Measurements from ENCODE around the gene LRRC58.

DNA sequence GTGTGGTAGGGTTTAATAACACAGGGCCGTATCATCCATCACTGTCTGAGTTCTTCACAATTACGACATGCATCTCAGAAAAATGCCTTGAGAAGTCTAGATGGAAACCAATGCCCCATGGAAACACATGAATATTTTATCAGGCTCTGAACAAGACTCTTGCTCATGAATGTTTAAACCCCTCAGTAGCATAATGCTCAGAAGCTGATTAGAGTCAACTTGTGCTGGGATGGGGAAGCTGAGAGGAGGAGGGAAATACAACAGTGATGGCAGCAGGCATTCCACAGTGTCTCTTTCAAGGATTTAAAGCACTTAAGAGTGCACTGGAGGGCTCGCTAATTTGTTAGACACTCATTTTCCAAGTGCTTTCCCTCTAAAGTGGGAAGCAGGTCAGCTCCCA is 67.9 kb downstream of the LRRC58 start:
- TF ChIP-seq, protein P1, sequence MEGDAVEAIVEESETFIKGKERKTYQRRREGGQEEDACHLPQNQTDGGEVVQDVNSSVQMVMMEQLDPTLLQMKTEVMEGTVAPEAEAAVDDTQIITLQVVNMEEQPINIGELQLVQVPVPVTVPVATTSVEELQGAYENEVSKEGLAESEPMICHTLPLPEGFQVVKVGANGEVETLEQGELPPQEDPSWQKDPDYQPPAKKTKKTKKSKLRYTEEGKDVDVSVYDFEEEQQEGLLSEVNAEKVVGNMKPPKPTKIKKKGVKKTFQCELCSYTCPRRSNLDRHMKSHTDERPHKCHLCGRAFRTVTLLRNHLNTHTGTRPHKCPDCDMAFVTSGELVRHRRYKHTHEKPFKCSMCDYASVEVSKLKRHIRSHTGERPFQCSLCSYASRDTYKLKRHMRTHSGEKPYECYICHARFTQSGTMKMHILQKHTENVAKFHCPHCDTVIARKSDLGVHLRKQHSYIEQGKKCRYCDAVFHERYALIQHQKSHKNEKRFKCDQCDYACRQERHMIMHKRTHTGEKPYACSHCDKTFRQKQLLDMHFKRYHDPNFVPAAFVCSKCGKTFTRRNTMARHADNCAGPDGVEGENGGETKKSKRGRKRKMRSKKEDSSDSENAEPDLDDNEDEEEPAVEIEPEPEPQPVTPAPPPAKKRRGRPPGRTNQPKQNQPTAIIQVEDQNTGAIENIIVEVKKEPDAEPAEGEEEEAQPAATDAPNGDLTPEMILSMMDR (IDR thresholded peaks at IDR 0.05; ENCODE audit: extremely low read depth in 1 of 2, insufficient read depth in 1 of 2, low read depth in 1 of 2, low read length in 2 of 2) = no peak
- TF ChIP-seq MYC (IDR thresholded peaks at IDR 0.05; ENCODE audit: low read depth, low read length) = no peak
- TF ChIP-seq EZH2 (IDR thresholded peaks at IDR 0.05; ENCODE audit: borderline replicate concordance, low read depth, low read length, severe bottlenecking) = no peak
- no peak for TF ChIP-seq POLR2AphosphoS5 (IDR thresholded peaks at IDR 0.05; ENCODE audit: insufficient read depth, low read depth, low read length)
- TF ChIP-seq POLR2A (IDR thresholded peaks at IDR 0.05; ENCODE audit: low read depth, low read length) = no peak
- TF ChIP-seq, protein P2, sequence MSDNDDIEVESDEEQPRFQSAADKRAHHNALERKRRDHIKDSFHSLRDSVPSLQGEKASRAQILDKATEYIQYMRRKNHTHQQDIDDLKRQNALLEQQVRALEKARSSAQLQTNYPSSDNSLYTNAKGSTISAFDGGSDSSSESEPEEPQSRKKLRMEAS (IDR thresholded peaks at IDR 0.05; ENCODE audit: insufficient read depth, insufficient read length) = no peak
- no peak for TF ChIP-seq FOS (IDR thresholded peaks at IDR 0.05; ENCODE audit: borderline replicate concordance, insufficient read depth, low read length)
